ENCODE data around the gene NKX2-2. TPM values are rescaled to one million over a fixed set of nuclear protein-coding genes. Genes with fewer than 3 reads are reported as not detected.

The NKX2-2 gene
- not detected for total RNA-seq
- not detected for total RNA-seq (2013)

DNA sequence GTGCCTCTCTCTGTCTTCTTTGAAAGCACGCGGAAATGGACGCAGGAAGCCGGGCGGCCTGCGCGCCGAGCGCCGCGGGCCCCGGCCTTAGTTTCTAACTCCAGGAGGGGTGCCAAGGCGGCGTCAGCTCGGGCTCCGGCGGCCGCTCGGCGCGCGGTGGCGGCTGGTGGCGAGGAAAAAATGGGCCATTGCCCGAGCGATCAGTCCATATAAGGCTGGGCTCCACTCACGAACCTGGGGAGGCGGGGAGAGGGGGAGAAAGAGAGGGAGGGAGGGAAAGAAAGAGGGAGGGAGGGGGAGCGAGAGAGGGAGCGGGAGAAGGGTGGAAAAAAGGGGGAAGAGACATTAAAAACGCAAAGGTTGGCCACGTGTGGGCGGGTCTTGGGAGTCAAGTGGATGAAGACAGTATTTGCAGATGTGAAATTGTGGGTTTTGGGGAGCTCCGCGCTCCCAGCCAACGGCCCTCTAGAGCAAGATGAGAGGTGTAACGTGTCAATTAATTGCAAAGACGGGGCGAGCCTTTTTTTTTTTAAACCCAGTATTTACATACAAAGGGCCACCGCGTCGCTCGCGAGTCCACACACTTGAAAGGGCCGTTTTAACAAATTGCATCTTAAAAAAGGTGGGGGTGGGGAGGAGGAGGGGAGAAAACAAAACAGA, at the start of gene NKX2-2:
NKX2-2 (minus strand) TSS at position 184 of the 660 bp plus-strand sequence. CDS start 395 bp downstream, outside the sequence.
- intact Hi-C loops (cut with micrococcal nuclease) = no loop called here
- Mint-ChIP-seq H3K9me3 (no peaks in the 10 kb centered on the region), H3K27me3 (ENCODE audit: low read depth in 2 of 2) (peaks cover 53 to 60% of the 10 kb centered on the region in 2 donors), H3K4me3 (no peak within 1 kb of the TSS), H3K27ac (no peak within 1 kb of the TSS), H3K36me3 (no peaks in the 10 kb centered on the region), H3K4me1 (peaks cover 0 to 16% of the 10 kb centered on the region in 2 donors)
- TF ChIP-seq, protein P1, sequence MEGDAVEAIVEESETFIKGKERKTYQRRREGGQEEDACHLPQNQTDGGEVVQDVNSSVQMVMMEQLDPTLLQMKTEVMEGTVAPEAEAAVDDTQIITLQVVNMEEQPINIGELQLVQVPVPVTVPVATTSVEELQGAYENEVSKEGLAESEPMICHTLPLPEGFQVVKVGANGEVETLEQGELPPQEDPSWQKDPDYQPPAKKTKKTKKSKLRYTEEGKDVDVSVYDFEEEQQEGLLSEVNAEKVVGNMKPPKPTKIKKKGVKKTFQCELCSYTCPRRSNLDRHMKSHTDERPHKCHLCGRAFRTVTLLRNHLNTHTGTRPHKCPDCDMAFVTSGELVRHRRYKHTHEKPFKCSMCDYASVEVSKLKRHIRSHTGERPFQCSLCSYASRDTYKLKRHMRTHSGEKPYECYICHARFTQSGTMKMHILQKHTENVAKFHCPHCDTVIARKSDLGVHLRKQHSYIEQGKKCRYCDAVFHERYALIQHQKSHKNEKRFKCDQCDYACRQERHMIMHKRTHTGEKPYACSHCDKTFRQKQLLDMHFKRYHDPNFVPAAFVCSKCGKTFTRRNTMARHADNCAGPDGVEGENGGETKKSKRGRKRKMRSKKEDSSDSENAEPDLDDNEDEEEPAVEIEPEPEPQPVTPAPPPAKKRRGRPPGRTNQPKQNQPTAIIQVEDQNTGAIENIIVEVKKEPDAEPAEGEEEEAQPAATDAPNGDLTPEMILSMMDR (IDR thresholded peaks at IDR 0.05) = no peak
- Histone ChIP-seq H3K36me3 (ENCODE audit: control insufficient read depth, insufficient read depth, low read length) (no peaks in the 10 kb centered on the region), H3K4me3 (ENCODE audit: low read length) (no peak within 1 kb of the TSS), H3K4me1 (ENCODE audit: control insufficient read depth, insufficient read depth, low read length) (peaks cover 20% of the 10 kb centered on the region), H3K27me3 (ENCODE audit: control insufficient read depth, insufficient read depth, low read length) (peaks cover 38% of the 10 kb centered on the region), H3K9me3 (ENCODE audit: control insufficient read depth, insufficient read depth, low read length) (no peaks in the 10 kb centered on the region), H3K27ac (ENCODE audit: low read length) (no peak within 1 kb of the TSS)
- peak in 1 of 2 donors; percentile 15 for DNase-seq
- no peak for ATAC-seq
- 4% methylated on average over 39 of the region's 45 CpGs for WGBS (ENCODE audit: insufficient coverage)

DNA sequence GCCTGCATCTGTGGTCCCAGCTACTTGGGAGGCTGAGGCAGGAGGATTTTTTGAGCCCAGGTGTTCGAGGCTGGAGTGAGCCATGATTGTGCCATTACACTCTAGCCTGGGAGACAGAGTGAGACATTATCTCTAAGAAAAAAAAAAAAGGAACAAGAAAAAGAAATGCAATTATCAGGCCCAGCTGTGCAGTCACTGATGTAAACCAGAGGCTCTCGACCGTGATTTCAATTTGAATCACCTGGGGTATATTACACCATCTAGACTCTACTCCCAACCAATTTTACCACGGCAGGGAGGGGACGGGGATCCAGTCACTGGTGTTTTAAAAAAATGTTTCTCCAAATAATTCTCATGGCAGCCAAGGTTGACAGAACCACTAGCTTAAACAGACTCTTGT, 48.8 kb upstream of the NKX2-2 start:
- no peaks in the 10 kb centered on the region for H3K4me1 ChIP-seq (ENCODE audit: control insufficient read depth, insufficient read depth, low read length)
- Mint-ChIP-seq H3K4me1 (no peaks in the 10 kb centered on the region), H3K27me3 (ENCODE audit: low read depth in 2 of 2) (peaks cover 6 to 23% of the 10 kb centered on the region in 2 donors), H3K36me3 (no peaks in the 10 kb centered on the region), H3K27ac (no peak overlapping the region), H3K4me3 (no peak overlapping the region), H3K9me3 (no peaks in the 10 kb centered on the region)
- DNase-seq = no peak
- H3K27me3 ChIP-seq (ENCODE audit: control insufficient read depth, insufficient read depth, low read length) = no peaks in the 10 kb centered on the region
- ATAC-seq = no peak
- H3K4me3 ChIP-seq (ENCODE audit: low read length) = no peak overlapping the region
- no peaks in the 10 kb centered on the region for H3K36me3 ChIP-seq (ENCODE audit: control insufficient read depth, insufficient read depth, low read length)
- 85% methylated on average over 4 of the region's 5 CpGs for WGBS (ENCODE audit: insufficient coverage)
- TF ChIP-seq, protein P1 (IDR thresholded peaks at IDR 0.05) = no peak
- no peaks in the 10 kb centered on the region for H3K9me3 ChIP-seq (ENCODE audit: control insufficient read depth, insufficient read depth, low read length)
- intact Hi-C loops (cut with micrococcal nuclease) = no loop called here
- no peak overlapping the region for H3K27ac ChIP-seq (ENCODE audit: low read length)

DNA sequence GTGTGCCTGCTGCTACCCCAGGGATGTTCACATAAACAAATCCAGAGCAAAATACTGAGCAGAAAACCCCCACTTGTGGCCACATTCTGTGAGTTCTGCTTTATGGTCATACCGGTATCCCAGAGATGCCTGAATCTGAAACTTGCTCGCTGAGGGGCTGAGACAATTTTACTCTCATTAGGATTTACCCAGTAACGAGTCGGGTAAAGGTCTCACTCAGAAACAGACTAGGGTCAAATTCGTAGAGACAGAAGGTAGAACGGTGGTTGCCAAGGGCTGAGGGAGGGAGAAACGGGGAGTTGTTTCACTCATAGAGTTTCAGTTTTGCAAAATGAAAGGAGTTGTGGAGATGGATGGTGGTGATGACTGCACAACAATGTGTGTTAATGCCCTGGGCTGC, 45.4 kb upstream of the NKX2-2 start:
- Mint-ChIP-seq H3K9me3 (no peaks in the 10 kb centered on the region), H3K36me3 (no peaks in the 10 kb centered on the region), H3K27me3 (ENCODE audit: low read depth in 2 of 2) (peaks cover 2 to 14% of the 10 kb centered on the region in 2 donors), H3K4me3 (no peak overlapping the region), H3K4me1 (no peaks in the 10 kb centered on the region), H3K27ac (no peak overlapping the region)
- ATAC-seq (no peak), DNase-seq (peak in 1 of 2 donors; percentile 19)
- 72% methylated on average over 7 of the region's 7 CpGs for WGBS (ENCODE audit: insufficient coverage)
- no peaks in the 10 kb centered on the region for H3K27me3 ChIP-seq (ENCODE audit: control insufficient read depth, insufficient read depth, low read length)
- H3K9me3 ChIP-seq (ENCODE audit: control insufficient read depth, insufficient read depth, low read length) = no peaks in the 10 kb centered on the region
- no peaks in the 10 kb centered on the region for H3K36me3 ChIP-seq (ENCODE audit: control insufficient read depth, insufficient read depth, low read length)
- TF ChIP-seq, protein P1 (IDR thresholded peaks at IDR 0.05) = no peak
- no peak overlapping the region for H3K27ac ChIP-seq (ENCODE audit: low read length)
- H3K4me3 ChIP-seq (ENCODE audit: low read length) = no peak overlapping the region
- H3K4me1 ChIP-seq (ENCODE audit: control insufficient read depth, insufficient read depth, low read length) = no peaks in the 10 kb centered on the region
- intact Hi-C loops (cut with micrococcal nuclease) = no loop called here

All from natural killer cell (primary cell).